ENCODE data around the gene PITPNB. TPM values are rescaled to one million over a fixed set of nuclear protein-coding genes. Genes with fewer than 3 reads are reported as not detected.

Gene PITPNB
- total RNA-seq, 1 donor from 2014 or later: 16.3 TPM

- no peak overlapping the region for H3K4me3 ChIP-seq (ENCODE audit: low read depth, low read length)
- no peak for DNase-seq (ENCODE audit: low read depth)
- no peak for TF ChIP-seq CTCF (conservative IDR thresholded peaks at IDR 0.05; ENCODE audit: low read depth, low read length)
Measured at GRCh38 chr22:27892064-27892463, 27.0 kb downstream of the PITPNB start.

- no peak overlapping the region for H3K4me3 ChIP-seq (ENCODE audit: low read depth, low read length)
- TF ChIP-seq CTCF (conservative IDR thresholded peaks at IDR 0.05; ENCODE audit: low read depth, low read length): no peak
- no peak for DNase-seq (ENCODE audit: low read depth)
Measured at GRCh38 chr22:27888310-27888709, 30.7 kb downstream of the PITPNB start.

GRCh38 chr22:27886843-27887151, 32.3 kb downstream of the PITPNB start:
- no peak for TF ChIP-seq CTCF (conservative IDR thresholded peaks at IDR 0.05; ENCODE audit: low read depth, low read length)
- H3K4me3 ChIP-seq (ENCODE audit: low read depth, low read length): no peak overlapping the region
- no peak for DNase-seq (ENCODE audit: low read depth)

GRCh38 chr22:27885977-27886842, 32.8 kb downstream of the PITPNB start:
- H3K4me3 ChIP-seq (ENCODE audit: low read depth, low read length): no peak overlapping the region
- DNase-seq (ENCODE audit: low read depth): no peak
- TF ChIP-seq CTCF (conservative IDR thresholded peaks at IDR 0.05; ENCODE audit: low read depth, low read length): peak; percentile 79

GRCh38 chr22:27883656-27884350, 35.3 kb downstream of the PITPNB start:
- DNase-seq (ENCODE audit: low read depth): no peak
- H3K4me3 ChIP-seq (ENCODE audit: low read depth, low read length): no peak overlapping the region
- TF ChIP-seq CTCF (conservative IDR thresholded peaks at IDR 0.05; ENCODE audit: low read depth, low read length): no peak

GRCh38 chr22:27882507-27883290, 36.4 kb downstream of the PITPNB start:
- DNase-seq (ENCODE audit: low read depth): no peak
- no peak overlapping the region for H3K4me3 ChIP-seq (ENCODE audit: low read depth, low read length)
- no peak for TF ChIP-seq CTCF (conservative IDR thresholded peaks at IDR 0.05; ENCODE audit: low read depth, low read length)

All from epithelial cell of proximal tubule (primary cell).